Mammary epithelial cell (primary cell): ENCODE measurements around the gene SOX15.
"Not testable (repeated sequence)": the region's sequence is repeated elsewhere in the genome, so short reads cannot be mapped to it uniquely, and the experiment has no call there.

Source experiments
- EZH2 ChIP-seq: IDR thresholded peaks from 2 replicates; pipeline ENCODE4 v1.6.1; 2012; ENCODE audit warnings: low read length, inconsistent platforms, borderline replicate concordance
- TF ChIP-seq, protein P1 (sequence below), 2 donors: IDR thresholded peaks in 1 of 2; conservative IDR thresholded peaks in 1 of 2; 2 replicates each; pipeline ENCODE4 v1.5.1; 2011 to 2012; ENCODE audit warnings: inconsistent platforms in 2 of 2, low read length in 2 of 2, mild to moderate bottlenecking in 2 of 2, control low read depth in 1 of 2, low read depth in 1 of 2; ENCODE audit not compliant: insufficient read depth in 1 of 2; ENCODE audit errors: extremely low read depth in 1 of 2

DNA sequence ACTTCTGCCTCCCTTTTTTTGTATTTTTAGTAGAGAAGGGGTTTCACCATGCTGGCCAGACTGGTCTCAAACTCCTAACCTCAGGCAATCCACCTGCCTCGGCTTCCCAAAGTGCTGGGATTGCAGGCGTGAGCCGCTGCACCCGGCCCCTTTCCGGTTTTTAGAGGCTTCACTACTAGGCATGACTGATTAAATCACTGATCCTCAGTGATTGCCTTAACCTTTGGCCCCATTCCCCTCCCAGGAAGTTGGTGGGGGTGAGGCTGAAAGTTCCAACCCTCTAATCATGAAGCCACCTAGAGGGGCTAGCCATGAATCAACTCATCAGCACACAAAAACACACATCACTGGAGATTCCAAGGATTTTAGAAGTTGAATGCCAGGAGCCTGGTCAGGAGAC, 7.7 kb upstream of the SOX15 start:
- TF ChIP-seq, protein P1, sequence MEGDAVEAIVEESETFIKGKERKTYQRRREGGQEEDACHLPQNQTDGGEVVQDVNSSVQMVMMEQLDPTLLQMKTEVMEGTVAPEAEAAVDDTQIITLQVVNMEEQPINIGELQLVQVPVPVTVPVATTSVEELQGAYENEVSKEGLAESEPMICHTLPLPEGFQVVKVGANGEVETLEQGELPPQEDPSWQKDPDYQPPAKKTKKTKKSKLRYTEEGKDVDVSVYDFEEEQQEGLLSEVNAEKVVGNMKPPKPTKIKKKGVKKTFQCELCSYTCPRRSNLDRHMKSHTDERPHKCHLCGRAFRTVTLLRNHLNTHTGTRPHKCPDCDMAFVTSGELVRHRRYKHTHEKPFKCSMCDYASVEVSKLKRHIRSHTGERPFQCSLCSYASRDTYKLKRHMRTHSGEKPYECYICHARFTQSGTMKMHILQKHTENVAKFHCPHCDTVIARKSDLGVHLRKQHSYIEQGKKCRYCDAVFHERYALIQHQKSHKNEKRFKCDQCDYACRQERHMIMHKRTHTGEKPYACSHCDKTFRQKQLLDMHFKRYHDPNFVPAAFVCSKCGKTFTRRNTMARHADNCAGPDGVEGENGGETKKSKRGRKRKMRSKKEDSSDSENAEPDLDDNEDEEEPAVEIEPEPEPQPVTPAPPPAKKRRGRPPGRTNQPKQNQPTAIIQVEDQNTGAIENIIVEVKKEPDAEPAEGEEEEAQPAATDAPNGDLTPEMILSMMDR (conservative IDR thresholded peaks at IDR 0.05 in 1 of 2, IDR thresholded peaks at IDR 0.05 in 1 of 2; ENCODE audit: extremely low read depth in 1 of 2, insufficient read depth in 1 of 2, low read depth in 1 of 2, low read length in 2 of 2) = not testable (repeated sequence)
- TF ChIP-seq EZH2 = not testable (repeated sequence)
